ENCODE data around the gene TMEM161A. TPM values are rescaled to one million over a fixed set of nuclear protein-coding genes. Genes with fewer than 3 reads are reported as not detected.

TMEM161A gene
- total and polyA plus RNA-seq, 8 donors: 10.5 to 35.6 (median 12.2) TPM

GRCh38 chr19:19119325-19120237 lies 18.7 kb downstream of the TMEM161A start:
- no peaks in the 10 kb centered on the region for H3K27me3 ChIP-seq
- TF ChIP-seq CTCF (IDR thresholded peaks at IDR 0.05): no peak
- no peak for FAIRE-seq
- H3K27ac ChIP-seq: no peak overlapping the region
- intact Hi-C loops (cut with DNase I): no loop called here
- H3K4me1 ChIP-seq: no peaks in the 10 kb centered on the region
- no peak for DNase-seq
- H3K9me3 ChIP-seq: no peaks in the 10 kb centered on the region
- WGBS, 2 donors: 93 to 94% methylated on average over 33 to 39 of the region's 39 CpGs
- ATAC-seq: peak in 1 of 4 donors; percentile 14
- no peaks in the 10 kb centered on the region for H3K36me3 ChIP-seq
- H3K4me3 ChIP-seq: no peak overlapping the region

- no peak overlapping the region for H3K4me3 ChIP-seq
- 70 to 84% methylated on average over 9 of the region's 9 CpGs for WGBS, 2 donors
- no peaks in the 10 kb centered on the region for H3K4me1 ChIP-seq
- FAIRE-seq (no peak), DNase-seq (peak in 2 of 6 donors; percentile 29 to 71), ATAC-seq (peak in 2 of 4 donors; percentile 43 to 69)
- H3K9me3 ChIP-seq: no peaks in the 10 kb centered on the region
- intact Hi-C loops (cut with DNase I): no loop called here
- peak in 2 of 4 donors; percentile 10 to 30 for TF ChIP-seq CTCF (IDR thresholded peaks at IDR 0.05)
- no peak overlapping the region for H3K27ac ChIP-seq
- H3K36me3 ChIP-seq: no peaks in the 10 kb centered on the region
- no peaks in the 10 kb centered on the region for H3K27me3 ChIP-seq
Measured at GRCh38 chr19:19115954-19116353, 22.3 kb downstream of the TMEM161A start.

GRCh38 chr19:19113040-19113626 lies 25.1 kb downstream of the TMEM161A start:
- intact Hi-C loops (cut with DNase I): no loop called here
- H3K27ac ChIP-seq: no peak overlapping the region
- FAIRE-seq: no peak
- no peaks in the 10 kb centered on the region for H3K27me3 ChIP-seq
- no peak for DNase-seq
- ATAC-seq: peak in 1 of 4 donors; percentile 14
- no peaks in the 10 kb centered on the region for H3K4me1 ChIP-seq
- WGBS, 2 donors: 57 to 66% methylated on average over 7 of the region's 7 CpGs
- no peak for TF ChIP-seq CTCF (IDR thresholded peaks at IDR 0.05)
- H3K4me3 ChIP-seq: no peak overlapping the region
- H3K9me3 ChIP-seq: no peaks in the 10 kb centered on the region
- H3K36me3 ChIP-seq: no peaks in the 10 kb centered on the region

- Histone ChIP-seq H3K36me3 (no peaks in the 10 kb centered on the region), H3K9me3 (no peaks in the 10 kb centered on the region), H3K4me3 (no peak overlapping the region), H3K27ac (no peak overlapping the region), H3K4me1 (no peaks in the 10 kb centered on the region), H3K27me3 (no peaks in the 10 kb centered on the region)
- no peak for FAIRE-seq
- DNase-seq: no peak
- WGBS, 2 donors: 79 to 81% methylated on average over 9 of the region's 9 CpGs
- no peak for TF ChIP-seq CTCF (IDR thresholded peaks at IDR 0.05)
- ATAC-seq: no peak
- intact Hi-C loops (cut with DNase I): no loop called here
Measured at GRCh38 chr19:19111967-19112580, 26.2 kb downstream of the TMEM161A start.
